ENCODE measurements around the gene ABCA2.
A peak's percentile ranks its signal among the peaks of the same experiment; 100 is the strongest.

The ABCA2 gene

GRCh38 chr9:137030006-137030405 is 2.0 kb upstream of the ABCA2 start:
- TF ChIP-seq CTCF (conservative IDR thresholded peaks at IDR 0.05; ENCODE audit: low read depth, low read length) = no peak
- no peak for DNase-seq (ENCODE audit: low read depth)
- no peak overlapping the region for H3K4me3 ChIP-seq (ENCODE audit: low read length)

GRCh38 chr9:137029058-137029936 is 1.3 kb upstream of the ABCA2 start:
- peak; percentile 92 for TF ChIP-seq CTCF (conservative IDR thresholded peaks at IDR 0.05; ENCODE audit: low read depth, low read length)
- no peak for DNase-seq (ENCODE audit: low read depth)
- peak overlapping the region; percentile 55 for H3K4me3 ChIP-seq (ENCODE audit: low read length)

- DNase-seq (ENCODE audit: low read depth) = no peak
- H3K4me3 ChIP-seq (ENCODE audit: low read length) = peak overlapping the region; percentile 55
- peak; percentile 61 for TF ChIP-seq CTCF (conservative IDR thresholded peaks at IDR 0.05; ENCODE audit: low read depth, low read length)
Observed at GRCh38 chr9:137028263-137029057, 423 bp upstream of the ABCA2 start.

- DNase-seq (ENCODE audit: low read depth) = no peak
- no peak for TF ChIP-seq CTCF (conservative IDR thresholded peaks at IDR 0.05; ENCODE audit: low read depth, low read length)
- peak overlapping the region; percentile 52 for H3K4me3 ChIP-seq (ENCODE audit: low read length)
Observed at GRCh38 chr9:137026828-137027227, 1.2 kb downstream of the ABCA2 start.

GRCh38 chr9:137026384-137026783 is 1.7 kb downstream of the ABCA2 start:
- peak overlapping the region; percentile 52 for H3K4me3 ChIP-seq (ENCODE audit: low read length)
- DNase-seq (ENCODE audit: low read depth) = no peak
- no peak for TF ChIP-seq CTCF (conservative IDR thresholded peaks at IDR 0.05; ENCODE audit: low read depth, low read length)

GRCh38 chr9:137025517-137025966 is 2.5 kb downstream of the ABCA2 start:
- no peak overlapping the region for H3K4me3 ChIP-seq (ENCODE audit: low read length)
- peak; percentile 78 for DNase-seq (ENCODE audit: low read depth)
- no peak for TF ChIP-seq CTCF (conservative IDR thresholded peaks at IDR 0.05; ENCODE audit: low read depth, low read length)
